ENCODE measurements around the gene PSMD14.
A peak's percentile ranks its signal among the peaks of the same experiment; 100 is the strongest.

PSMD14 gene

GRCh38 chr2:161384864-161385263, 76.6 kb downstream of the PSMD14 start:
- DNase-seq (ENCODE audit: low spot score): no peak

- no peak for DNase-seq (ENCODE audit: low spot score)
Observed at GRCh38 chr2:161386228-161386824, 78.1 kb downstream of the PSMD14 start.

GRCh38 chr2:161388146-161388779, 80.0 kb downstream of the PSMD14 start:
- DNase-seq (ENCODE audit: low spot score): no peak

GRCh38 chr2:161391737-161392506, 83.7 kb downstream of the PSMD14 start:
- no peak for DNase-seq (ENCODE audit: low spot score)

GRCh38 chr2:161400076-161400475, 91.9 kb downstream of the PSMD14 start:
- DNase-seq (ENCODE audit: low spot score): no peak

GRCh38 chr2:161402297-161402696, 94.1 kb downstream of the PSMD14 start:
- no peak for DNase-seq (ENCODE audit: low spot score)

GRCh38 chr2:161406316-161406715, 98.1 kb downstream of the PSMD14 start:
- no peak for DNase-seq (ENCODE audit: low spot score)

- no peak for DNase-seq (ENCODE audit: low spot score)
Observed at GRCh38 chr2:161407597-161407996, 99.4 kb downstream of the PSMD14 start.

- no peak for DNase-seq (ENCODE audit: low spot score)
Observed at GRCh38 chr2:161409308-161409907, 101.2 kb downstream of the PSMD14 start.

GRCh38 chr2:161412346-161412745, 104.1 kb downstream of the PSMD14 start:
- no peak for DNase-seq (ENCODE audit: low spot score)

- peak; percentile 23 for DNase-seq (ENCODE audit: low spot score)
Observed at GRCh38 chr2:161414042-161415033, 106.1 kb downstream of the PSMD14 start.

GRCh38 chr2:161415034-161415986, 107.1 kb downstream of the PSMD14 start:
- DNase-seq (ENCODE audit: low spot score): peak; percentile 14

- peak; percentile 21 for DNase-seq (ENCODE audit: low spot score)
Observed at GRCh38 chr2:161415987-161416707, 107.9 kb downstream of the PSMD14 start, which contains the start of gene TBR1. TBR1 (plus strand) TSS chr2:161416297; CDS start chr2:161416411, 114 bp downstream.

- no peak for DNase-seq (ENCODE audit: low spot score)
Observed at GRCh38 chr2:161416708-161417437, 108.6 kb downstream of the PSMD14 start.

GRCh38 chr2:161417438-161418274, 109.4 kb downstream of the PSMD14 start:
- no peak for DNase-seq (ENCODE audit: low spot score)

GRCh38 chr2:161418275-161418714, 110.1 kb downstream of the PSMD14 start:
- no peak for DNase-seq (ENCODE audit: low spot score)

- no peak for DNase-seq (ENCODE audit: low spot score)
Observed at GRCh38 chr2:161418715-161419637, 110.8 kb downstream of the PSMD14 start.
